ENCODE data around the gene MAP7. TPM values are rescaled to one million over a fixed set of nuclear protein-coding genes. Genes with fewer than 3 reads are reported as not detected.
A peak's percentile ranks its signal among the peaks of the same experiment; 100 is the strongest.
"Not testable (repeated sequence)": the region's sequence is repeated elsewhere in the genome, so short reads cannot be mapped to it uniquely, and the experiment has no call there.

The MAP7 gene
- total RNA-seq, 1 donor from 2014 or later = 0.35 TPM

- intact Hi-C loops (cut with micrococcal nuclease) = no loop called here
- Mint-ChIP-seq H3K9me3 (peaks cover 6% of the 10 kb centered on the region), H3K27ac (no peak overlapping the region), H3K36me3 (ENCODE audit: low read depth) (peaks cover 87% of the 10 kb centered on the region), H3K4me3 (no peak overlapping the region), H3K27me3 (no peaks in the 10 kb centered on the region), H3K4me1 (peaks cover 8% of the 10 kb centered on the region)
- ChIA-PET POLR2A (no interaction called here), CTCF (no interaction called here)
- no peak for TF ChIP-seq CTCF (IDR thresholded peaks at IDR 0.05)
- no peak for DNase-seq
- no peak for ATAC-seq (ENCODE audit: low read depth)
These were observed 36.1 kb upstream of the MAP7 start for GRCh38 chr6:136586295-136586694.

GRCh38 chr6:136585523-136585922 lies 35.3 kb upstream of the MAP7 start:
- H3K9me3 Mint-ChIP-seq; H3K27ac Mint-ChIP-seq; DNase-seq; H3K4me3 Mint-ChIP-seq; H3K27me3 Mint-ChIP-seq; POLR2A ChIA-PET; CTCF ChIA-PET; H3K4me1 Mint-ChIP-seq; ATAC-seq (ENCODE audit: low read depth); intact Hi-C loops (cut with micrococcal nuclease): not testable (repeated sequence)
- H3K36me3 Mint-ChIP-seq (ENCODE audit: low read depth) = peaks cover 86% of the 10 kb centered on the region

- H3K9me3 Mint-ChIP-seq; intact Hi-C loops (cut with micrococcal nuclease); H3K4me3 Mint-ChIP-seq; H3K27me3 Mint-ChIP-seq; H3K27ac Mint-ChIP-seq; POLR2A ChIA-PET; ATAC-seq (ENCODE audit: low read depth); DNase-seq; H3K4me1 Mint-ChIP-seq: not testable (repeated sequence)
- CTCF ChIA-PET = interaction anchor here (0.8 to 1.6 kb wide), 2 partner anchors 23 to 208 kb away, joined by 3 to 9 read pairs; partner anchors contain the start of gene MAP3K5
- peaks cover 86% of the 10 kb centered on the region for H3K36me3 Mint-ChIP-seq (ENCODE audit: low read depth)
These were observed 34.1 kb upstream of the MAP7 start for GRCh38 chr6:136584290-136584689.

- peaks cover 5% of the 10 kb centered on the region for H3K4me1 Mint-ChIP-seq
- H3K36me3 Mint-ChIP-seq (ENCODE audit: low read depth) = peaks cover 82% of the 10 kb centered on the region
- DNase-seq (no peak), ATAC-seq (ENCODE audit: low read depth) (peak; percentile 28)
- H3K27ac Mint-ChIP-seq = no peak overlapping the region
- no peak overlapping the region for H3K4me3 Mint-ChIP-seq
- ChIA-PET CTCF (interaction anchor here (0.9 to 1.6 kb wide), 2 partner anchors 24 to 209 kb away, joined by 4 to 9 read pairs; partner anchors contain the start of gene MAP3K5), POLR2A (no interaction called here)
- no peak for TF ChIP-seq CTCF (IDR thresholded peaks at IDR 0.05)
- no peaks in the 10 kb centered on the region for H3K27me3 Mint-ChIP-seq
- H3K9me3 Mint-ChIP-seq = no peaks in the 10 kb centered on the region
- intact Hi-C loops (cut with micrococcal nuclease) = loop anchor here (1.0 to 2.0 kb wide), 5 partner anchors 11 to 1058 kb away; no protein-coding TSS in a partner anchor
These were observed 32.7 kb upstream of the MAP7 start for GRCh38 chr6:136582711-136583471.

GRCh38 chr6:136579800-136580199 lies 29.6 kb upstream of the MAP7 start:
- peaks cover 89% of the 10 kb centered on the region for H3K36me3 Mint-ChIP-seq (ENCODE audit: low read depth)
- H3K4me3 Mint-ChIP-seq = no peak overlapping the region
- TF ChIP-seq CTCF (IDR thresholded peaks at IDR 0.05) = no peak
- CTCF ChIA-PET = no interaction called here
- H3K27ac Mint-ChIP-seq = no peak overlapping the region
- no peaks in the 10 kb centered on the region for H3K9me3 Mint-ChIP-seq
- H3K4me1 Mint-ChIP-seq = no peaks in the 10 kb centered on the region
- ATAC-seq (ENCODE audit: low read depth) = no peak
- intact Hi-C loops (cut with micrococcal nuclease) = no loop called here
- DNase-seq = no peak
- no peaks in the 10 kb centered on the region for H3K27me3 Mint-ChIP-seq
- POLR2A ChIA-PET = no interaction called here

- no peaks in the 10 kb centered on the region for H3K27me3 Mint-ChIP-seq
- H3K4me3 Mint-ChIP-seq = no peak overlapping the region
- POLR2A ChIA-PET = no interaction called here
- intact Hi-C loops (cut with micrococcal nuclease) = no loop called here
- H3K36me3 Mint-ChIP-seq (ENCODE audit: low read depth) = peaks cover 80% of the 10 kb centered on the region
- no peak for DNase-seq
- no peak for ATAC-seq (ENCODE audit: low read depth)
- CTCF ChIA-PET = no interaction called here
- peaks cover under 1% of the 10 kb centered on the region for H3K9me3 Mint-ChIP-seq
- H3K27ac Mint-ChIP-seq = no peak overlapping the region
- TF ChIP-seq CTCF (IDR thresholded peaks at IDR 0.05) = no peak
- no peaks in the 10 kb centered on the region for H3K4me1 Mint-ChIP-seq
These were observed 26.6 kb upstream of the MAP7 start for GRCh38 chr6:136576821-136577220.

All from activated B cell treated with CpG ODN at 0.5 μM for 24 hours (primary cell).